MM.1S (cell line): Measurements from ENCODE around the gene HTR1D.

Source experiments
- DNase-seq: peaks from one replicate; pipeline ENCODE4 v3.0.0-alpha.2; 2015
- H2AFZ ChIP-seq: fragments of 300-600 bp; sonication (generic); 2 replicates; pipeline ENCODE4 v1.6.0; 2016; ENCODE audit warnings: antibody characterized with exemption, low read length
- H3F3A ChIP-seq: fragments of 300-600 bp; sonication (generic); 2 replicates; pipeline ENCODE4 v1.6.1; 2016; ENCODE audit warnings: mild to moderate bottlenecking, antibody characterized with exemption, low read length, moderate library complexity, mixed read lengths; ENCODE audit not compliant: insufficient read depth
- H3K27ac ChIP-seq: fragments of 300-600 bp; sonication (generic); 2 replicates; pipeline ENCODE4 v1.5.1; 2016; ENCODE audit warnings: mild to moderate bottlenecking, low read length
- H3K27me3 ChIP-seq: fragments of 300-600 bp; sonication (generic); replicated peaks from 2 replicates; pipeline ENCODE4 v1.6.0; 2016; ENCODE audit warnings: low read length; ENCODE audit not compliant: insufficient read depth
- H3K36me3 ChIP-seq: fragments of 300-600 bp; sonication (generic); replicated peaks from 2 replicates; pipeline ENCODE4 v1.6.1; 2016; ENCODE audit warnings: mild to moderate bottlenecking, low read length, mixed read lengths; ENCODE audit not compliant: insufficient read depth
- H3K4me1 ChIP-seq: fragments of 300-600 bp; sonication (generic); 2 replicates; pipeline ENCODE4 v1.6.1; 2016; ENCODE audit warnings: low read length, mixed read lengths
- H3K4me2 ChIP-seq: fragments of 300-600 bp; sonication (generic); 2 replicates; pipeline ENCODE4 v1.6.0; 2016; ENCODE audit warnings: low read depth, low read length
- H3K4me3 ChIP-seq: fragments of 300-600 bp; sonication (generic); 2 replicates; pipeline ENCODE4 v1.5.1; 2016; ENCODE audit warnings: low read length, mixed read lengths
- H3K79me2 ChIP-seq: fragments of 300-600 bp; sonication (generic); 2 replicates; pipeline ENCODE4 v1.6.1; 2016; ENCODE audit warnings: mixed run types, low read length, mixed read lengths
- H3K9ac ChIP-seq: fragments of 300-600 bp; sonication (generic); 2 replicates; pipeline ENCODE4 v1.6.1; 2016; ENCODE audit warnings: low read length, mixed read lengths
- H3K9me2 ChIP-seq: fragments of 300-600 bp; sonication (generic); replicated peaks from 2 replicates; pipeline ENCODE4 v1.6.1; 2016; ENCODE audit warnings: mild to moderate bottlenecking, low read length, mixed read lengths; ENCODE audit not compliant: insufficient read depth
- H3K9me3 ChIP-seq: fragments of 300-600 bp; sonication (generic); replicated peaks from 2 replicates; pipeline ENCODE4 v1.6.1; 2016; ENCODE audit warnings: mild to moderate bottlenecking, low read length, mixed read lengths; ENCODE audit not compliant: insufficient read depth
- H4K20me1 ChIP-seq: fragments of 300-600 bp; sonication (generic); 2 replicates; pipeline ENCODE4 v1.6.1; 2016; ENCODE audit warnings: mild to moderate bottlenecking, low read length, moderate library complexity, mixed read lengths; ENCODE audit not compliant: insufficient read depth
- CTCF ChIP-seq: fragments of 300-600 bp; sonication (generic); IDR thresholded peaks from 2 replicates; pipeline ENCODE4 v1.5.1; 2016; ENCODE audit warnings: antibody characterized with exemption, low read length, mixed read lengths
- EZH2 ChIP-seq: fragments of 300-600 bp; sonication (generic); optimal IDR thresholded peaks from 2 replicates; pipeline ENCODE3; 2017; ENCODE audit warnings: low read depth, mild to moderate bottlenecking, antibody characterized with exemption, low read length, mixed read lengths
- EZH2phosphoT487 ChIP-seq: fragments of 300-600 bp; sonication (generic); IDR thresholded peaks from 2 replicates; pipeline ENCODE4 v1.6.1; 2018; ENCODE audit warnings: antibody characterized with exemption, low read length

HTR1D gene

GRCh38 chr1:23247276-23247675 is 30.0 kb upstream of the HTR1D start:
- Histone ChIP-seq H2AFZ (no peak overlapping the region), H3K4me3 (no peak overlapping the region), H3K4me2 (no peak overlapping the region), H3K36me3 (no peaks in the 10 kb centered on the region), H3K79me2 (no peaks in the 10 kb centered on the region), H3K9me2 (no peaks in the 10 kb centered on the region), H3K4me1 (no peaks in the 10 kb centered on the region), H3K27me3 (no peaks in the 10 kb centered on the region), H3F3A (no peaks in the 10 kb centered on the region), H3K27ac (no peak overlapping the region), H4K20me1 (no peaks in the 10 kb centered on the region), H3K9me3 (no peaks in the 10 kb centered on the region), H3K9ac (no peak overlapping the region)
- no peak for DNase-seq
- TF ChIP-seq EZH2: no peak
- TF ChIP-seq CTCF: no peak
- no peak for TF ChIP-seq EZH2phosphoT487

GRCh38 chr1:23246274-23246673 is 29.0 kb upstream of the HTR1D start:
- Histone ChIP-seq H3K4me1 (no peaks in the 10 kb centered on the region), H3K9ac (no peak overlapping the region), H3K79me2 (no peaks in the 10 kb centered on the region), H3F3A (no peaks in the 10 kb centered on the region), H2AFZ (no peak overlapping the region), H3K9me3 (no peaks in the 10 kb centered on the region), H3K4me2 (no peak overlapping the region), H3K4me3 (no peak overlapping the region), H4K20me1 (no peaks in the 10 kb centered on the region), H3K36me3 (no peaks in the 10 kb centered on the region), H3K27me3 (no peaks in the 10 kb centered on the region), H3K9me2 (no peaks in the 10 kb centered on the region), H3K27ac (no peak overlapping the region)
- DNase-seq: no peak
- TF ChIP-seq EZH2: no peak
- no peak for TF ChIP-seq EZH2phosphoT487
- TF ChIP-seq CTCF: no peak

GRCh38 chr1:23244256-23244761 is 27.0 kb upstream of the HTR1D start:
- no peak overlapping the region for H3K4me3 ChIP-seq
- H4K20me1 ChIP-seq: no peaks in the 10 kb centered on the region
- H3K27me3 ChIP-seq: no peaks in the 10 kb centered on the region
- DNase-seq: no peak
- H3K36me3 ChIP-seq: no peaks in the 10 kb centered on the region
- H3K4me2 ChIP-seq: no peak overlapping the region
- no peaks in the 10 kb centered on the region for H3K9me2 ChIP-seq
- no peaks in the 10 kb centered on the region for H3F3A ChIP-seq
- no peaks in the 10 kb centered on the region for H3K4me1 ChIP-seq
- no peak for TF ChIP-seq EZH2phosphoT487
- TF ChIP-seq EZH2: no peak
- no peak for TF ChIP-seq CTCF
- H3K9ac ChIP-seq: no peak overlapping the region
- H3K79me2 ChIP-seq: no peaks in the 10 kb centered on the region
- no peak overlapping the region for H2AFZ ChIP-seq
- H3K27ac ChIP-seq: no peak overlapping the region
- no peaks in the 10 kb centered on the region for H3K9me3 ChIP-seq
